ENCODE results near the gene CCDC80.
"Not testable (repeated sequence)": the region's sequence is repeated elsewhere in the genome, so short reads cannot be mapped to it uniquely, and the experiment has no call there.

The CCDC80 gene

DNA sequence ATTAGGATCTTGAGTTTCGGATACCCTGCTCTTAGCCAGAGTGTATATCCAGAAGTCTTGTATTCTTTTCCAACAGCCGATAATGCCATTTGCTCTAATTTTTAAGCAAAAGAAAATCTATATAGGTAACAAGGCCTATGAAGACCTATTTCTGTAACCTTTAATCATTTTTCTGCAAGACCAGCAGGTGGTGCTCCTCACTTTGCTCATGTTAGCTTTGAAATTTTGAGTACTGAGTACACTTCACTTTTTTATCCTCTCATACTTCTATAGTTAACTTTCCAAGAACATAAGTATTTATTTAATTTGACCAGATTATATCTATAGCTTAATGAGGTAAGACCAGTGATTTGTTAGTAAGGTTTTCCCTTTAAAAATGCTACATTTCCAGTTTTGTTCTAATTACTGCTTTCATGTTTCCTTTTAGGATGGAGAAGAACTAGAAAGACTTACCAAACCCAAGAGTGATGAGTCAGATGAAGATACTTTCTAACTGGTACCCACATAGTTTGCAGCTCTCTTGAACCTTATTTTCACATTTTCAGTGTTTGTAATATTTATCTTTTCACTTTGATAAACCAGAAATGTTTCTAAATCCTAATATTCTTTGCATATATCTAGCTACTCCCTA is 58.6 kb downstream of the CCDC80 start:
- DNase-seq = peak; percentile 58 to 61

DNA sequence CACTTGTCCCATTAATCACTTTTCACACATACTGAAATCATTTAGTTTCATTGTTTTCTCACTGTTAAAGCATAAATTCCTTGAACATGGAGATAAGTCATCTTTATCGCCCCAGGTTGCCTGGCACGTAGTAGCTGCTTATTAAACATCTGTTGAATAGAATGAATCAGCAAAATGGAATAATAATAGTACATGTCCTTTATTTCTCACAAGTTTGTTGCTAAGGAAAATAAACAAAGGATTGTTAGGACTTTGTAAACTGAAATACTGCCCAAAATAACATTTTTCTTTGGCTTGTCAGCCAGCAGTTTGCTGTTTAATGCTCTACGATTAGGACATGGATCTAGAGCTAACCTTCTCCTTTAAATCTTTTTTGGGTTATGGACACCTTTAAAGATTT is 61.2 kb downstream of the CCDC80 start:
- DNase-seq = no peak

DNA sequence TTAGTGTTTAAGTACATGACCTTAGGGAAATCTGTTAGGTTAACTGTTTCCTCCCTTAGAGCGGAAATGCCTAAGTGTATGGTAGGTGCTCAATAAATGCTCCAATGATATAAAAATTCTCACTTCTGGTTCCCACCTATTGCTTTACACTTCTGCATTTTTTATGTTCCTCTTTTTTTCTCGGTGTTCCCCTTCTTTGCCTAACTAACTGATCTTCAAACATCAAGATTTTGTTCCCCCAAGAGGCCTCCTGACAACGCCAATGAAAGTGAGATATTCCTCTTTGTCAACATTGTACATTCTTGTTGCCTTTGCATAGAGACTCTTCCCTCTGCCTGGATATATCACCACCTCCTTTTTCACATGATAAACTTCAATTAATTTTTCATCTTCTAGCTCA is 61.7 kb downstream of the CCDC80 start:
- DNase-seq = no peak

- DNase-seq = no peak
Measured at GRCh38 chr3:112572701-112573100, 68.2 kb downstream of the CCDC80 start.

- DNase-seq = no peak
Measured at GRCh38 chr3:112569265-112569664, 71.7 kb downstream of the CCDC80 start.

- DNase-seq = no peak
Measured at GRCh38 chr3:112568642-112569041, 72.3 kb downstream of the CCDC80 start.

DNA sequence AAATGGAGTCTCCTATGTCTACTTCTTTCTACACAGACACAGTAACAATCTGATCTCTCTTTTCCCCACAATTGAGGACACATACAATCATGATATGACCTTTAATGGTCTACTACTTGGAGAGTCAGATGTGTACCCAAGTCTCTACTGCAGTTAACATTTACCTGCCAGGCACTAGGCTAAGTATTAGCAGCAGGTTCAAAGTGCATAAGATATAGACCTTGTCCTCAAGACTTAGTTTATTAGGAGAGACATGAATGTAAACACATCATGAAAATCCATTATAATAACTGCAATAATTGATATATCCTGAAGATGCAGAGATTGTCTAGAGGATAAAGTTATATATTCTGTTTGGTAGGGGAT is 76.0 kb downstream of the CCDC80 start:
- no peak for DNase-seq

DNA sequence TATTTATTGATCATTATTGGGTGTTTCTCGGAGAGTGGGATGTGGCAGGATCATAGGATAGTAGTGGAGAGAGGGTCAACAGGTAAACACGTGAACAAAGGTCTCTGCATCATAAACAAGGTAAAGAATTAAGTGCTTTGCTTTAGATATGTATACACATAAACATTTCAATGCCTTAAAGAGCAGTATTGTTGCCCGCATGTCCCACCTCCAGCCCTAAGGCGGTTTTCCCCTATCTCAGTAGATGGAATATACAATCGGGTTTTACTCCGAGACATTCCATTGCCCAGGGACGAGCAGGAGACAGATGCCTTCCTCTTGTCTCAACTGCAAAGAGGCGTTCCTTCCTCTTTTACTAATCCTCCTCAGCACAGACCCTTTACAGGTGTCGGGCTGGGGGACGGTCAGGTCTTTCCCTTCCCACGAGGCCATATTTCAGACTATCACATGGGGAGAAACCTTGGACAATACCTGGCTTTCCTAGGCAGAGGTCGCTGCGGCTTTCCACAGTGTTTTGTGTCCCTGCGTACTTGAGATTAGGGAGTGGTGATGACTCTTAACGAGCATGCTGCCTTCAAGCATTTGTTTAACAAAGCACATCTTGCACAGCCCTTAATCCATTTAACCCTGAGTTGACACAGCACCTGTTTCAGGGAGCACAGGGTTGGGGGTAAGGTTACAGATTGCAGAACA is 76.5 kb downstream of the CCDC80 start:
- DNase-seq = not testable (repeated sequence)

GRCh38 chr3:112561734-112562529 is 79.0 kb downstream of the CCDC80 start, which contains the start of the genes ATG3 and SLC35A5:
TSS of gene ATG3 (minus strand) at chr3:112561962. CDS start at chr3:112561528, 434 bp downstream.
TSS of gene SLC35A5 (plus strand) at chr3:112562045. CDS start at chr3:112563404, 1,359 bp downstream.
- DNase-seq = peak; percentile 98 to 99

- DNase-seq = no peak
Measured at GRCh38 chr3:112561484-112561733, 79.5 kb downstream of the CCDC80 start.

DNA sequence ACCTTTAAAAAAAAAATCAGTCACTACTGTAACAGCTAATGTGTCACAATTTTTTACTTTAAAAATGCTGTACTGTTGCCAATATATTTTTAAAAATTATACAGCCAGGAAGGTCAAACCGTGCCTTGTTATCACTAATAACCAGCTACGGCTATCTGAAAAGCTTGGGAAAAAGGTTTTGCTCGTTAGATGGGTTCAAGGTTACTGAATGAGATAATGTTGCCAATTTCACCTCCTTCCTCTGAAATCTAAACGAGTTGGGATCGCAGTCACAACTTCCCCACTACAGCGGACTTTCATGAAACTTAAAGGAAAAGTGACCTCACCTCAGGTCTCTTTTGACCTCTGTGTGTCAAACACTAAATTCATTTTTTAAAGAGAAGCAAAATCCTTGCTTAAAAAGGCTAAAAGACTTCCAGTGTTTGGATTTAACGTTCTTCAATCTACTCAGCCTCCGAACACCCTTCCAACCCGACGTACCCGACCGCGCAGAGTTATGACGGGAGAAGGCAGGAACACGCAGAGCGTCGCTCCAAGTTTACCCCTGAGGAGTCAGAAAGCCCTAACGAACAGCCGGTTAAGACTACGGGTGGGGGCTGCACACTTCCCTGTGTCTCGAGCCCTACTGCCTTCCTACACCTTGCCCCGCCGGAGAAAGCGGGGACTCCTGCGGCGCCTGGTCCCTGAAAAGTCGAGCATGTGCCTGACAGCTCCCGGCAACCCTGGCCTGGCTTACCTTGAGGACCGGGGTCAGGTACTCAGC is 80.0 kb downstream of the CCDC80 start:
- DNase-seq = peak; percentile 73 to 74

DNA sequence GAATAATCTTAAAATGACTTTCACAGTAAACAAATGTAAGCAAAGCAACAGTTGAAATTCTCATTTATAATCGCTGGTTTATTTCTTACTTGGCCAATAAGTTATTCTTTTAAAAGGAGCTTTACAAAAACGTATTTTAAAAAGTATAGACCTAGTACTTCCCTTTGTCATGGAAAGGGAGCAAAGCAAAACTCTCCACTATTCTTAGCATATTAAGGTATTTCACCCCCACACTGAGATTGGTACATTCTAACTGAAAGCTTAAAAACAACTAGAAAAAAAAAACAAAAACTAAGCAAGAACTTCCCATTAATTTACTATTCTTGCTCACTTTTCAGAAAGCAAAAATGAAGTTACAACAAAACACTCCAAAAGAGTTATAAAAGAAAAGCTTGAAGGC is 80.6 kb downstream of the CCDC80 start:
- DNase-seq = no peak

- no peak for DNase-seq
Measured at GRCh38 chr3:112557976-112558375, 83.0 kb downstream of the CCDC80 start.

DNA sequence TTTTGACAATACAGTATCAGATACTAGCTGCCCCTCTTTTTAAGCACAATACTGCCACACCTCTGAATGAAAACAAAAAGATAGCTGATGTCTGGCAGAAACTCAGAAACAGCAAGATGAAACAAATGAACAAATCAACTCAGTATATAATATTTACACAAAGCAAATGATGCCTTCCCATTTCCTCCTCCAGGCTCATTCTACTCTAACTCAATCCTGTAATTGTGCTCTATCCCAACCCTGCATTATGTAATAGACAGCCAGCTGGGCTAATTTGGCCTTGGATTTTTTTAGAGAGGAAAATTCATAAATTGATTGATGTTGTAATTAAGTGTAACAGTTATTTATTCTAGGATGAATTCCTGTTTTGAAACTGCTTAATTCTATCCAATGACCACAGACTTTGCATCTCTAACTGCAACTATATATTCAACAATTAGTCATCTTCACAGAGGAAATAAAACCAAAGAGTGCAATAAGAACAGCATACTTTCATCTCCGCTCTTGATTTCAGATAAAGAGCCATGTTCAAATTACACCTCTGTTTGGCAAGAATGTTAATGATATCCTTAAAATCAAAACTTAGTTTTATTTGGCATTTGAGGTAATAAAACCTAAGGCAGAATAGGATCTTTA is 85.3 kb downstream of the CCDC80 start:
- DNase-seq = no peak

- DNase-seq = no peak
Measured at GRCh38 chr3:112550859-112551258, 90.1 kb downstream of the CCDC80 start.

Measured in NCI-H446 (cell line).